OCI-LY1 (cell line): ENCODE data around the gene RRM2.

Experiments
- CTCF ChIP-seq: fragments of 200-600 bp; sonication (generic), shearing (Covaris generic); IDR thresholded peaks from 2 replicates; pipeline ENCODE4 v1.5.1; 2017; ENCODE audit warnings: mild to moderate bottlenecking, antibody characterized with exemption, low read length, moderate library complexity, mixed read lengths
- EZH2 ChIP-seq: fragments of 200-600 bp; sonication (generic), shearing (Covaris generic); IDR thresholded peaks from 2 replicates; pipeline ENCODE4 v1.8.0; 2017; ENCODE audit warnings: borderline replicate concordance, mixed run types, mild to moderate bottlenecking, antibody characterized with exemption, low read length, moderate library complexity, mixed read lengths

- TF ChIP-seq CTCF = no peak
- TF ChIP-seq EZH2 = no peak
These were observed 44.5 kb upstream of the RRM2 start for GRCh38 chr2:10078001-10078400.
